KG1 (cell line): Measurements from ENCODE around the gene SPIB.
"Not testable (repeated sequence)": the region's sequence is repeated elsewhere in the genome, so short reads cannot be mapped to it uniquely, and the experiment has no call there.

Experiments used
- DNase-seq: peaks from one replicate; lab custom pipeline; 2025; lab: John Stamatoyannopoulos, UW

SPIB gene

GRCh38 chr19:50473336-50473735 lies 54.6 kb downstream of the SPIB start:
- not testable (repeated sequence) for DNase-seq

- DNase-seq, result no peak
These were observed 56.4 kb downstream of the SPIB start for GRCh38 chr19:50475101-50475568.

- DNase-seq, result no peak
These were observed 57.0 kb downstream of the SPIB start for GRCh38 chr19:50475736-50476223.

GRCh38 chr19:50476224-50476906 lies 57.6 kb downstream of the SPIB start, which contains the start of the genes EMC10 and GARIN5A:
Gene EMC10, plus strand, starts transcription at chr19:50476507. Its CDS starts 38 bp downstream, at chr19:50476545.
Gene GARIN5A, minus strand, starts transcription at chr19:50476848. Its CDS starts 460 bp downstream, at chr19:50476388.
- peak; percentile 54 for DNase-seq

GRCh38 chr19:50476907-50477238 lies 58.1 kb downstream of the SPIB start:
- no peak for DNase-seq

GRCh38 chr19:50477751-50478515 lies 59.2 kb downstream of the SPIB start:
- DNase-seq, result no peak

- no peak for DNase-seq
These were observed 60.4 kb downstream of the SPIB start for GRCh38 chr19:50478901-50479715.

- DNase-seq, result no peak
These were observed 61.1 kb downstream of the SPIB start for GRCh38 chr19:50479761-50480251.

- DNase-seq, result no peak
These were observed 61.8 kb downstream of the SPIB start for GRCh38 chr19:50480281-50481111.
